HCT116 (cell line): ENCODE data around the gene SERGEF. TPM values are rescaled to one million over a fixed set of nuclear protein-coding genes. Genes with fewer than 3 reads are reported as not detected.

Experiments
- ATAC-seq: fragments of 200-7000 bp; cut with Tn5 transposase; 2 replicates; pipeline ENCODE4 v1.9.1; 2020; ENCODE audit warnings: mild to moderate bottlenecking, moderate library complexity
- BruUV-seq: library from RNA; stranded (reverse); fragments of 400-500 nt; replicated peaks from 2 replicates; lab custom pipeline; 2021; lab: Mats Ljungman, UMichigan
- CTCF ChIA-PET: fragments of 300-600 bp; sonication (Branson Sonifier 250); formaldehyde crosslinking; loops from one replicate; lab custom pipeline; 2021; ENCODE audit warnings: antibody characterized with exemption; lab: Charles Lee
- POLR2A ChIA-PET: fragments of 300-600, 350-600 bp; sonication (Branson Sonifier 250); formaldehyde crosslinking; loops from one replicate; lab custom pipeline; 2021; ENCODE audit warnings: antibody characterized with exemption; lab: Charles Lee
- RAD21 ChIA-PET, 2 experiments: fragments of 300-600 bp; sonication (Branson Sonifier 250); formaldehyde crosslinking; loops; one replicate each; lab custom pipeline; 2023; ENCODE audit warnings: low total read pairs in 2 of 2; ENCODE audit not compliant: uncharacterized antibody in 2 of 2, unreplicated experiment in 2 of 2, low non-redundant PET in 1 of 2; lab: Charles Lee
- DNase-seq: peaks from one replicate; pipeline ENCODE4 v3.0.0-alpha.2; 2010; ENCODE audit warnings: low read depth, low spot score
- H2AFZ ChIP-seq: fragments of 200-600 bp; shearing (Covaris generic), sonication (generic); 2 replicates; pipeline ENCODE4 v1.6.1; 2017; ENCODE audit warnings: low read depth, mixed run types, mixed read lengths, antibody characterized with exemption, low read length; ENCODE audit not compliant: poor library complexity, severe bottlenecking
- H3K27ac ChIP-seq: 2 replicates; pipeline ENCODE4 v1.5.1; 2012; ENCODE audit warnings: low read depth, low read length
- H3K27me3 ChIP-seq: fragments of 200-600 bp; sonication (generic); 2 replicates; pipeline ENCODE4 v1.6.1; 2016; ENCODE audit warnings: mixed run types, low read length, mixed read lengths; ENCODE audit not compliant: insufficient read depth
- H3K36me3 ChIP-seq, 2 experiments: fragments of 200-500 bp in 1 of 2; fragments of 200-600 bp in 1 of 2; sonication (Bioruptor generic) in 1 of 2; sonication (generic) in 1 of 2; 2 replicates each; pipeline versions ENCODE4 v1.5.1 to v1.6.1; 2014 to 2016; ENCODE audit warnings: low read length in 2 of 2, inconsistent platforms in 1 of 2, mixed read lengths in 1 of 2, mixed run types in 1 of 2; ENCODE audit not compliant: insufficient read depth in 2 of 2, control insufficient read depth in 1 of 2
- H3K4me1 ChIP-seq, 2 experiments: fragments of 200-600 bp in 1 of 2; sonication (generic) in 1 of 2; 2 replicates each; pipeline versions ENCODE4 v1.5.1 to v1.6.1; 2012 to 2017; ENCODE audit warnings: low read length in 2 of 2, inconsistent platforms in 1 of 2, mild to moderate bottlenecking in 1 of 2, mixed read lengths in 1 of 2, mixed run types in 1 of 2, moderate library complexity in 1 of 2; ENCODE audit not compliant: insufficient read depth in 2 of 2, control insufficient read depth in 1 of 2
- H3K4me2 ChIP-seq: fragments of 200-600 bp; sonication (generic); 2 replicates; pipeline ENCODE4 v1.6.1; 2017; ENCODE audit warnings: mixed run types, low read length, mixed read lengths
- H3K4me3 ChIP-seq, 2 experiments: fragments of 200-600 bp in 1 of 2; sonication (generic) in 1 of 2; replicated peaks in 1 of 2; 2 replicates each; pipeline ENCODE4 v1.5.1; 2011 to 2016; ENCODE audit warnings: low read length in 2 of 2, control low read depth in 1 of 2, low read depth in 1 of 2, mild to moderate bottlenecking in 1 of 2, mixed read lengths in 1 of 2, mixed run types in 1 of 2
- H3K79me2 ChIP-seq: fragments of 200-600 bp; sonication (generic); 2 replicates; pipeline ENCODE4 v1.6.1; 2017; ENCODE audit warnings: mild to moderate bottlenecking, mixed run types, low read length, moderate library complexity, mixed read lengths; ENCODE audit not compliant: insufficient read depth
- H3K9ac ChIP-seq: fragments of 200-600 bp; sonication (generic); 2 replicates; pipeline ENCODE4 v1.6.1; 2016; ENCODE audit warnings: low read length, mixed read lengths
- H3K9me2 ChIP-seq: fragments of 200-600 bp; sonication (generic), shearing (Covaris generic); 2 replicates; pipeline ENCODE4 v1.6.1; 2017; ENCODE audit warnings: mixed run types, mild to moderate bottlenecking, moderate library complexity; ENCODE audit not compliant: insufficient read depth
- H3K9me3 ChIP-seq, 2 experiments: fragments of 200-500 bp in 1 of 2; fragments of 200-600 bp in 1 of 2; sonication (Bioruptor generic) in 1 of 2; sonication (generic) in 1 of 2; 2 replicates each; pipeline ENCODE4 v1.6.1; 2014 to 2017; ENCODE audit warnings: low read length in 2 of 2, mixed read lengths in 2 of 2, inconsistent platforms in 1 of 2, low read depth in 1 of 2, mild to moderate bottlenecking in 1 of 2, mixed run types in 1 of 2, moderate library complexity in 1 of 2; ENCODE audit not compliant: control insufficient read depth in 1 of 2, insufficient read depth in 1 of 2
- H4K20me1 ChIP-seq: fragments of 200-600 bp; sonication (generic), shearing (Covaris generic); 2 replicates; pipeline ENCODE4 v1.6.1; 2017; ENCODE audit warnings: mixed run types, mild to moderate bottlenecking, moderate library complexity; ENCODE audit not compliant: insufficient read depth
- ATF3 ChIP-seq: IDR thresholded peaks from 2 replicates; pipeline ENCODE4 v1.6.1; 2012
- CEBPB ChIP-seq: IDR thresholded peaks from 2 replicates; pipeline ENCODE4 v1.6.1; 2012; ENCODE audit warnings: low read depth
- EGR1 ChIP-seq: IDR thresholded peaks from 2 replicates; pipeline ENCODE4 v1.6.1; 2012; ENCODE audit warnings: low read depth
- MAX ChIP-seq: IDR thresholded peaks from 2 replicates; pipeline ENCODE4 v1.6.1; 2012
- POLR2AphosphoS5 ChIP-seq: IDR thresholded peaks from 2 replicates; pipeline ENCODE4 v1.6.1; 2011; ENCODE audit warnings: mild to moderate bottlenecking, low read depth, low read length, moderate library complexity
- RAD21 ChIP-seq: IDR thresholded peaks from 2 replicates; pipeline ENCODE4 v1.6.1; 2012; ENCODE audit warnings: low read depth, mild to moderate bottlenecking
- REST ChIP-seq: IDR thresholded peaks from 2 replicates; pipeline ENCODE4 v1.6.1; 2012; ENCODE audit warnings: low read depth
- SP1 ChIP-seq: IDR thresholded peaks from 2 replicates; pipeline ENCODE4 v1.6.1; 2012; ENCODE audit warnings: low read depth
- TCF7L2 ChIP-seq: IDR thresholded peaks from 2 replicates; pipeline ENCODE4 v1.7.0; 2011; ENCODE audit warnings: borderline replicate concordance, inconsistent platforms; ENCODE audit not compliant: insufficient read depth, insufficient read length; ENCODE audit errors: extremely low read depth
- ZFX ChIP-seq: fragments of 450-650 bp; IDR thresholded peaks from 2 replicates; pipeline ENCODE4 v1.6.1; 2017
- ZNF274 ChIP-seq: fragments of 200-500 bp; sonication (Bioruptor generic); IDR thresholded peaks from 2 replicates; pipeline ENCODE4 v1.6.1; 2014; ENCODE audit warnings: mild to moderate bottlenecking, low read depth, low read length, inconsistent platforms
- intact Hi-C: fragments of 100-400 bp; cut with micrococcal nuclease; formaldehyde crosslinking; loops from 2 replicates; pipeline ENCODE4 v1.10.0; 2022
- total RNA-seq: library from RNA; stranded (reverse); gene quantifications from one replicate; pipeline ENCODE4 v1.2.1, GENCODE V29; 2021; ENCODE audit not compliant: unreplicated experiment
- TF ChIP-seq, protein P1 (sequence below): IDR thresholded peaks from 2 replicates; pipeline ENCODE4 v1.6.1; 2011; ENCODE audit warnings: mild to moderate bottlenecking, low read length, moderate library complexity; ENCODE audit not compliant: insufficient replicate concordance; ENCODE audit errors: extremely low read depth
- TF ChIP-seq, protein P2 (sequence below), 3 experiments: fragments of 200-600 bp in 1 of 3; sonication (generic) in 1 of 3; IDR thresholded peaks in 2 of 3; conservative IDR thresholded peaks in 1 of 3; 2 replicates each; pipeline ENCODE4 v1.5.1; 2012 to 2017; ENCODE audit warnings: low read depth in 2 of 3, low read length in 2 of 3, antibody characterized with exemption in 1 of 3, borderline replicate concordance in 1 of 3, control low read depth in 1 of 3, mild to moderate bottlenecking in 1 of 3, mixed read lengths in 1 of 3, mixed run types in 1 of 3, moderate library complexity in 1 of 3; ENCODE audit not compliant: insufficient read depth in 1 of 3

Gene SERGEF
- total RNA-seq, 1 experiment from 2014 or later: 32.8 TPM

- TF ChIP-seq ATF3: no peak
- TF ChIP-seq, protein P1, sequence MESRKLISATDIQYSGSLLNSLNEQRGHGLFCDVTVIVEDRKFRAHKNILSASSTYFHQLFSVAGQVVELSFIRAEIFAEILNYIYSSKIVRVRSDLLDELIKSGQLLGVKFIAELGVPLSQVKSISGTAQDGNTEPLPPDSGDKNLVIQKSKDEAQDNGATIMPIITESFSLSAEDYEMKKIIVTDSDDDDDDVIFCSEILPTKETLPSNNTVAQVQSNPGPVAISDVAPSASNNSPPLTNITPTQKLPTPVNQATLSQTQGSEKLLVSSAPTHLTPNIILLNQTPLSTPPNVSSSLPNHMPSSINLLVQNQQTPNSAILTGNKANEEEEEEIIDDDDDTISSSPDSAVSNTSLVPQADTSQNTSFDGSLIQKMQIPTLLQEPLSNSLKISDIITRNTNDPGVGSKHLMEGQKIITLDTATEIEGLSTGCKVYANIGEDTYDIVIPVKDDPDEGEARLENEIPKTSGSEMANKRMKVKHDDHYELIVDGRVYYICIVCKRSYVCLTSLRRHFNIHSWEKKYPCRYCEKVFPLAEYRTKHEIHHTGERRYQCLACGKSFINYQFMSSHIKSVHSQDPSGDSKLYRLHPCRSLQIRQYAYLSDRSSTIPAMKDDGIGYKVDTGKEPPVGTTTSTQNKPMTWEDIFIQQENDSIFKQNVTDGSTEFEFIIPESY: no peak
- TF ChIP-seq MAX: no peak
- no peak for TF ChIP-seq EGR1
Observed at GRCh38 chr11:17927041-17927440, 85.8 kb downstream of the SERGEF start (continued).

- ChIA-PET CTCF (no interaction called here), POLR2A (no interaction called here), RAD21 (no interaction called here)
- Histone ChIP-seq H2AFZ (no peak overlapping the region), H4K20me1 (no peaks in the 10 kb centered on the region), H3K4me1 (no peaks in the 10 kb centered on the region), H3K27ac (no peak overlapping the region), H3K36me3 (no peaks in the 10 kb centered on the region), H3K4me3 (no peak overlapping the region), H3K4me2 (no peak overlapping the region), H3K9me2 (no peaks in the 10 kb centered on the region), H3K79me2 (no peaks in the 10 kb centered on the region), H3K9ac (no peak overlapping the region), H3K9me3 (no peaks in the 10 kb centered on the region), H3K27me3 (no peaks in the 10 kb centered on the region)
- intact Hi-C loops: no loop called here
- no TSS peak for BruUV-seq
- DNase-seq (no peak), ATAC-seq (no peak)
- no peak for TF ChIP-seq ZFX
- no peak for TF ChIP-seq ZNF274
- TF ChIP-seq, protein P1: no peak
- TF ChIP-seq EGR1: no peak
- TF ChIP-seq, protein P2, sequence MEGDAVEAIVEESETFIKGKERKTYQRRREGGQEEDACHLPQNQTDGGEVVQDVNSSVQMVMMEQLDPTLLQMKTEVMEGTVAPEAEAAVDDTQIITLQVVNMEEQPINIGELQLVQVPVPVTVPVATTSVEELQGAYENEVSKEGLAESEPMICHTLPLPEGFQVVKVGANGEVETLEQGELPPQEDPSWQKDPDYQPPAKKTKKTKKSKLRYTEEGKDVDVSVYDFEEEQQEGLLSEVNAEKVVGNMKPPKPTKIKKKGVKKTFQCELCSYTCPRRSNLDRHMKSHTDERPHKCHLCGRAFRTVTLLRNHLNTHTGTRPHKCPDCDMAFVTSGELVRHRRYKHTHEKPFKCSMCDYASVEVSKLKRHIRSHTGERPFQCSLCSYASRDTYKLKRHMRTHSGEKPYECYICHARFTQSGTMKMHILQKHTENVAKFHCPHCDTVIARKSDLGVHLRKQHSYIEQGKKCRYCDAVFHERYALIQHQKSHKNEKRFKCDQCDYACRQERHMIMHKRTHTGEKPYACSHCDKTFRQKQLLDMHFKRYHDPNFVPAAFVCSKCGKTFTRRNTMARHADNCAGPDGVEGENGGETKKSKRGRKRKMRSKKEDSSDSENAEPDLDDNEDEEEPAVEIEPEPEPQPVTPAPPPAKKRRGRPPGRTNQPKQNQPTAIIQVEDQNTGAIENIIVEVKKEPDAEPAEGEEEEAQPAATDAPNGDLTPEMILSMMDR (IDR thresholded peaks at IDR 0.05 in 2 of 3, conservative IDR thresholded peaks at IDR 0.05 in 1 of 3; ENCODE audit: borderline replicate concordance in 1 of 3, insufficient read depth in 1 of 3, low read depth in 2 of 3, low read length in 2 of 3): no peak
- no peak for TF ChIP-seq REST
- TF ChIP-seq TCF7L2: no peak
- TF ChIP-seq SP1: no peak
- TF ChIP-seq POLR2AphosphoS5: no peak
- no peak for TF ChIP-seq RAD21
- no peak for TF ChIP-seq ATF3
- TF ChIP-seq MAX: no peak
- no peak for TF ChIP-seq CEBPB
Observed at GRCh38 chr11:17924713-17925112, 88.1 kb downstream of the SERGEF start.
